Keratinocyte (primary cell): ENCODE data around the gene FGD1. TPM values are rescaled to one million over a fixed set of nuclear protein-coding genes. Genes with fewer than 3 reads are reported as not detected.

Experiments
- DNase-seq: peaks from one replicate; pipeline ENCODE4 v3.0.0-alpha.2; 2011; ENCODE audit warnings: low read depth, missing footprints, low spot score
- FAIRE-seq: peaks from 2 replicates; lab custom pipeline; 2011; peaks lifted over from hg19 to GRCh38; lab: Jason Lieb, UNC
- H2AFZ ChIP-seq: 2 replicates; pipeline ENCODE4 v1.6.0; 2012; ENCODE audit warnings: low read length, control low read depth, inconsistent platforms; ENCODE audit not compliant: control insufficient read depth
- H3K27ac ChIP-seq: 2 replicates; pipeline ENCODE4 v1.5.1; 2011; ENCODE audit warnings: low read length; ENCODE audit not compliant: control insufficient read depth, insufficient read depth
- H3K27me3 ChIP-seq: 3 replicates; pipeline ENCODE4 v1.6.0; 2011; ENCODE audit warnings: low read length; ENCODE audit not compliant: control insufficient read depth, insufficient read depth; ENCODE audit errors: extremely low read depth
- H3K36me3 ChIP-seq, 2 experiments: 2 replicates in 1 of 2; 3 replicates in 1 of 2; pipeline ENCODE4 v1.5.1; 2011; ENCODE audit warnings: low read length in 2 of 2, mild to moderate bottlenecking in 1 of 2; ENCODE audit not compliant: control insufficient read depth in 2 of 2, insufficient read depth in 2 of 2; ENCODE audit errors: extremely low read depth in 1 of 2
- H3K4me1 ChIP-seq: 3 replicates; pipeline ENCODE4 v1.5.1; 2011; ENCODE audit warnings: low read length; ENCODE audit not compliant: control insufficient read depth, insufficient read depth; ENCODE audit errors: extremely low read depth
- H3K4me2 ChIP-seq: 3 replicates; pipeline ENCODE4 v1.6.0; 2011; ENCODE audit warnings: low read depth, low read length; ENCODE audit not compliant: control insufficient read depth, insufficient read depth; ENCODE audit errors: extremely low read depth
- H3K4me3 ChIP-seq, 3 experiments: fragments of 200-600 bp in 1 of 3; sonication (generic) in 1 of 3; 2 replicates in 2 of 3; 3 replicates in 1 of 3; pipeline ENCODE4 v1.5.1; 2011 to 2016; ENCODE audit warnings: low read length in 3 of 3, mild to moderate bottlenecking in 3 of 3, control low read depth in 2 of 3, inconsistent platforms in 1 of 3, low read depth in 1 of 3, mixed read lengths in 1 of 3, mixed run types in 1 of 3, moderate library complexity in 1 of 3; ENCODE audit not compliant: control insufficient read depth in 2 of 3, insufficient read depth in 2 of 3; ENCODE audit errors: extremely low read depth in 1 of 3
- H3K79me2 ChIP-seq: 2 replicates; pipeline ENCODE4 v1.6.0; 2012; ENCODE audit warnings: low read length; ENCODE audit not compliant: control insufficient read depth, insufficient read depth
- H3K9ac ChIP-seq: 3 replicates; pipeline ENCODE4 v1.6.0; 2011; ENCODE audit warnings: low read length; ENCODE audit not compliant: control insufficient read depth, insufficient read depth; ENCODE audit errors: extremely low read depth
- H3K9me1 ChIP-seq: 3 replicates; pipeline ENCODE4 v1.6.0; 2011; ENCODE audit warnings: low read length; ENCODE audit not compliant: control insufficient read depth, insufficient read depth; ENCODE audit errors: extremely low read depth
- H3K9me3 ChIP-seq: 2 replicates; pipeline ENCODE4 v1.5.1; 2012; ENCODE audit warnings: low read depth, low read length; ENCODE audit not compliant: control insufficient read depth
- H4K20me1 ChIP-seq: 3 replicates; pipeline ENCODE4 v1.6.0; 2011; ENCODE audit warnings: low read length; ENCODE audit not compliant: control insufficient read depth, insufficient read depth; ENCODE audit errors: extremely low read depth
- EZH2 ChIP-seq: IDR thresholded peaks from one replicate; pipeline ENCODE4 v1.6.1; 2012; ENCODE audit warnings: inconsistent platforms, mild to moderate bottlenecking, low read length, moderate library complexity
- dilution Hi-C: fragments of 300-500 bp; cut with MboI; formaldehyde crosslinking; loops from one replicate; pipeline ENCODE4 v1.7.0; 2020; ENCODE audit warnings: low sequenced_read_pairs; ENCODE audit not compliant: extremely low pct_ligation_motif_present
- polyA plus RNA-seq, 5 experiments: library from polyadenylated mRNA; depleted of rRNA in 3 of 5; stranded (reverse) in 3 of 5; stranded (forward) in 1 of 5; unstranded in 1 of 5; fragments of >200 nt; gene quantifications; 1 replicate in 1 of 5; 2 replicates in 3 of 5; 3 replicates in 1 of 5; pipeline versions ENCODE4 v1.2.1 to v1.2.3, GENCODE V29; 2011 to 2012; ENCODE audit warnings: missing spikeins in 2 of 5, low read depth in 1 of 5, low replicate concordance in 1 of 5
- TF ChIP-seq, protein P1 (sequence below), 3 experiments: IDR thresholded peaks in 1 of 3; conservative IDR thresholded peaks in 1 of 3; optimal IDR thresholded peaks in 1 of 3; 2 replicates in 2 of 3; 3 replicates in 1 of 3; pipeline versions ENCODE3 to v1.5.1; 2011; ENCODE audit warnings: low read length in 3 of 3, mild to moderate bottlenecking in 3 of 3, moderate library complexity in 2 of 3, control low read depth in 1 of 3, inconsistent platforms in 1 of 3; ENCODE audit not compliant: insufficient read depth in 2 of 3; ENCODE audit errors: extremely low read depth in 1 of 3

FGD1 gene
- polyA plus RNA-seq, 1 donor (not counting 4 experiments of a cell fraction or from before 2014, with no cell fraction given), result 2.9 TPM

GRCh38 chrX:54446084-54446483 is 50.0 kb downstream of the FGD1 start:
- Histone ChIP-seq H3K79me2 (peaks cover 17% of the 10 kb centered on the region), H3K4me3 (no peak overlapping the region), H3K4me2 (no peak overlapping the region), H3K9me1 (no peaks in the 10 kb centered on the region), H3K9me3 (no peaks in the 10 kb centered on the region), H3K36me3 (peaks cover 3 to 4% of the 10 kb centered on the region in 2 experiments), H2AFZ (no peak overlapping the region), H3K9ac (no peak overlapping the region), H4K20me1 (no peaks in the 10 kb centered on the region), H3K27me3 (no peaks in the 10 kb centered on the region), H3K27ac (no peak overlapping the region), H3K4me1 (peaks cover 5% of the 10 kb centered on the region)
- FAIRE-seq (no peak), DNase-seq (no peak)
- no peak for TF ChIP-seq EZH2
- TF ChIP-seq, protein P1, sequence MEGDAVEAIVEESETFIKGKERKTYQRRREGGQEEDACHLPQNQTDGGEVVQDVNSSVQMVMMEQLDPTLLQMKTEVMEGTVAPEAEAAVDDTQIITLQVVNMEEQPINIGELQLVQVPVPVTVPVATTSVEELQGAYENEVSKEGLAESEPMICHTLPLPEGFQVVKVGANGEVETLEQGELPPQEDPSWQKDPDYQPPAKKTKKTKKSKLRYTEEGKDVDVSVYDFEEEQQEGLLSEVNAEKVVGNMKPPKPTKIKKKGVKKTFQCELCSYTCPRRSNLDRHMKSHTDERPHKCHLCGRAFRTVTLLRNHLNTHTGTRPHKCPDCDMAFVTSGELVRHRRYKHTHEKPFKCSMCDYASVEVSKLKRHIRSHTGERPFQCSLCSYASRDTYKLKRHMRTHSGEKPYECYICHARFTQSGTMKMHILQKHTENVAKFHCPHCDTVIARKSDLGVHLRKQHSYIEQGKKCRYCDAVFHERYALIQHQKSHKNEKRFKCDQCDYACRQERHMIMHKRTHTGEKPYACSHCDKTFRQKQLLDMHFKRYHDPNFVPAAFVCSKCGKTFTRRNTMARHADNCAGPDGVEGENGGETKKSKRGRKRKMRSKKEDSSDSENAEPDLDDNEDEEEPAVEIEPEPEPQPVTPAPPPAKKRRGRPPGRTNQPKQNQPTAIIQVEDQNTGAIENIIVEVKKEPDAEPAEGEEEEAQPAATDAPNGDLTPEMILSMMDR (optimal IDR thresholded peaks at IDR 0.05 in 1 of 3, IDR thresholded peaks at IDR 0.05 in 1 of 3, conservative IDR thresholded peaks at IDR 0.05 in 1 of 3; ENCODE audit: extremely low read depth in 1 of 3, insufficient read depth in 2 of 3, low read length in 3 of 3), result no peak
- dilution Hi-C loops, result no loop called here

GRCh38 chrX:54444752-54445151 is 51.3 kb downstream of the FGD1 start:
- Histone ChIP-seq H3K9me1 (no peaks in the 10 kb centered on the region), H3K27me3 (no peaks in the 10 kb centered on the region), H3K79me2 (peaks cover 25% of the 10 kb centered on the region), H3K36me3 (peaks cover 3 to 4% of the 10 kb centered on the region in 2 experiments), H3K27ac (no peak overlapping the region), H3K4me3 (no peak overlapping the region), H3K9ac (no peak overlapping the region), H2AFZ (no peak overlapping the region), H3K9me3 (no peaks in the 10 kb centered on the region), H4K20me1 (no peaks in the 10 kb centered on the region), H3K4me2 (no peak overlapping the region), H3K4me1 (peaks cover 6% of the 10 kb centered on the region)
- TF ChIP-seq EZH2, result no peak
- TF ChIP-seq, protein P1 (optimal IDR thresholded peaks at IDR 0.05 in 1 of 3, IDR thresholded peaks at IDR 0.05 in 1 of 3, conservative IDR thresholded peaks at IDR 0.05 in 1 of 3; ENCODE audit: extremely low read depth in 1 of 3, insufficient read depth in 2 of 3, low read length in 3 of 3), result no peak
- no peak for FAIRE-seq
- dilution Hi-C loops, result no loop called here
- DNase-seq, result no peak
